Breast epithelium (tissue), 3 donors: ENCODE results near the gene CPNE4.

Experiments
- POLR2A ChIP-seq: fragments of 450-650 bp; IDR thresholded peaks from one replicate; pipeline ENCODE4 v1.6.1; 2016; ENCODE audit warnings: antibody characterized with exemption, mild to moderate bottlenecking, moderate library complexity
- TF ChIP-seq, protein P1 (sequence below), 3 donors: fragments of 450-650 bp; IDR thresholded peaks; one replicate each; pipeline ENCODE4 v1.5.1; 2016 to 2017; ENCODE audit warnings: antibody characterized with exemption in 3 of 3, mild to moderate bottlenecking in 3 of 3, moderate library complexity in 3 of 3

DNA sequence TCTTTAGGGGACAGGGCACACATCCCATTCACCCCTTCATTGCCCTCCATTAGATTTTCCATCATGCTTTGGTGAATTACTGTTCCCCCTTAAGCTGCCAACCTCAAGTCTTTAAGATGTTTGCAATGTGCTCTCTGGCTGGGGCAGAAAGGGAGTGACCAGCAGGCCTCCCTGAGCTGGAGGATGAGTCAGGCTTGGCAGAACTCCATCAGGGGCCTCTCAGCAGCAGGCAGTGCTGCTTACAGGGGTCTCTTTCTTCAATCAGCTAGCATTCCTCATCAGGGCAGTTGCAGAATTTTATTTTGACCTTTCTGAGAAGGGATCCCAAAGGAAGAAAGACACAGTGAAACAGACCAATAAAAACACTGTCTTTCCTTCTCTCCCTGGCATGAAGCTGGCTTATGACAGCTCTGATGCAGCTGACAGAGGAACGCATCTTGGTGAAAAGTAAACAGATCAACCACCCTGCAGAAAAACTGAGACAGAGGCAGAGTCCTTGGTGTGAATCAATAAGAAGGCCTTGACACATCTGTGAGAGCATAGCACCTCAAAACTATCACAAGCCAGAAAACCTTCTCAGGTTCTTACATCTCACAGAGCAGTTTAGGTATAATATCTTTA is 443.3 kb downstream of the CPNE4 start:
- TF ChIP-seq, protein P1, sequence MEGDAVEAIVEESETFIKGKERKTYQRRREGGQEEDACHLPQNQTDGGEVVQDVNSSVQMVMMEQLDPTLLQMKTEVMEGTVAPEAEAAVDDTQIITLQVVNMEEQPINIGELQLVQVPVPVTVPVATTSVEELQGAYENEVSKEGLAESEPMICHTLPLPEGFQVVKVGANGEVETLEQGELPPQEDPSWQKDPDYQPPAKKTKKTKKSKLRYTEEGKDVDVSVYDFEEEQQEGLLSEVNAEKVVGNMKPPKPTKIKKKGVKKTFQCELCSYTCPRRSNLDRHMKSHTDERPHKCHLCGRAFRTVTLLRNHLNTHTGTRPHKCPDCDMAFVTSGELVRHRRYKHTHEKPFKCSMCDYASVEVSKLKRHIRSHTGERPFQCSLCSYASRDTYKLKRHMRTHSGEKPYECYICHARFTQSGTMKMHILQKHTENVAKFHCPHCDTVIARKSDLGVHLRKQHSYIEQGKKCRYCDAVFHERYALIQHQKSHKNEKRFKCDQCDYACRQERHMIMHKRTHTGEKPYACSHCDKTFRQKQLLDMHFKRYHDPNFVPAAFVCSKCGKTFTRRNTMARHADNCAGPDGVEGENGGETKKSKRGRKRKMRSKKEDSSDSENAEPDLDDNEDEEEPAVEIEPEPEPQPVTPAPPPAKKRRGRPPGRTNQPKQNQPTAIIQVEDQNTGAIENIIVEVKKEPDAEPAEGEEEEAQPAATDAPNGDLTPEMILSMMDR (IDR thresholded peaks at IDR 0.05) = no peak
- TF ChIP-seq POLR2A = no peak
